Muscle of back (tissue), 13 donors: ENCODE results near the gene GPR162. TPM values are rescaled to one million over a fixed set of nuclear protein-coding genes. Genes with fewer than 3 reads are reported as not detected.
A peak's percentile ranks its signal among the peaks of the same experiment; 100 is the strongest.

Experiments used
- DNase-seq, 3 donors: peaks; one replicate each; pipeline versions ENCODE4 v3.0.0 to v3.0.0-alpha.2; 2013
- long read RNA-seq, 9 donors: transcript quantifications; one replicate each; lab custom pipeline, GENCODE V29; 2026
- polyA plus RNA-seq, 10 donors: library from polyadenylated mRNA; unstranded; fragments of 120-200 nt; gene quantifications; one replicate each; pipeline ENCODE4 v1.2.1, GENCODE V29; 2013; ENCODE audit not compliant: insufficient read length in 10 of 10

Gene GPR162, protein sequence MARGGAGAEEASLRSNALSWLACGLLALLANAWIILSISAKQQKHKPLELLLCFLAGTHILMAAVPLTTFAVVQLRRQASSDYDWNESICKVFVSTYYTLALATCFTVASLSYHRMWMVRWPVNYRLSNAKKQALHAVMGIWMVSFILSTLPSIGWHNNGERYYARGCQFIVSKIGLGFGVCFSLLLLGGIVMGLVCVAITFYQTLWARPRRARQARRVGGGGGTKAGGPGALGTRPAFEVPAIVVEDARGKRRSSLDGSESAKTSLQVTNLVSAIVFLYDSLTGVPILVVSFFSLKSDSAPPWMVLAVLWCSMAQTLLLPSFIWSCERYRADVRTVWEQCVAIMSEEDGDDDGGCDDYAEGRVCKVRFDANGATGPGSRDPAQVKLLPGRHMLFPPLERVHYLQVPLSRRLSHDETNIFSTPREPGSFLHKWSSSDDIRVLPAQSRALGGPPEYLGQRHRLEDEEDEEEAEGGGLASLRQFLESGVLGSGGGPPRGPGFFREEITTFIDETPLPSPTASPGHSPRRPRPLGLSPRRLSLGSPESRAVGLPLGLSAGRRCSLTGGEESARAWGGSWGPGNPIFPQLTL
- polyA plus RNA-seq: 10 to 100 TPM; 15.3 to 27.6 (median 17.9) TPM
- long read RNA-seq, donor 1, partial matches to known transcripts: 0 of 4 reads
- long read RNA-seq, donor 1, other reads (novel, unspliced or antisense): 0 of 4 reads
- long read RNA-seq, donor 2: 0 reads
- long read RNA-seq, donor 3: 0 reads
- long read RNA-seq, donor 4, partial matches to known transcripts: 0 of 1 reads
- long read RNA-seq, donor 4, other reads (novel, unspliced or antisense): 0 of 1 reads
- long read RNA-seq, donor 5, partial matches to known transcripts: 0 of 1 reads
- long read RNA-seq, donor 5, other reads (novel, unspliced or antisense): 0 of 1 reads
- long read RNA-seq, donor 6, partial matches to known transcripts: 0 of 2 reads
- long read RNA-seq, donor 6, other reads (novel, unspliced or antisense): 0 of 2 reads
- long read RNA-seq, donor 7, partial matches to known transcripts: 0 of 3 reads
- long read RNA-seq, donor 7, other reads (novel, unspliced or antisense): 0 of 3 reads
- long read RNA-seq, donor 8, partial matches to known transcripts: 0 of 1 reads
- long read RNA-seq, donor 8, other reads (novel, unspliced or antisense): 0 of 1 reads
- long read RNA-seq, donor 9: 0 reads

DNA sequence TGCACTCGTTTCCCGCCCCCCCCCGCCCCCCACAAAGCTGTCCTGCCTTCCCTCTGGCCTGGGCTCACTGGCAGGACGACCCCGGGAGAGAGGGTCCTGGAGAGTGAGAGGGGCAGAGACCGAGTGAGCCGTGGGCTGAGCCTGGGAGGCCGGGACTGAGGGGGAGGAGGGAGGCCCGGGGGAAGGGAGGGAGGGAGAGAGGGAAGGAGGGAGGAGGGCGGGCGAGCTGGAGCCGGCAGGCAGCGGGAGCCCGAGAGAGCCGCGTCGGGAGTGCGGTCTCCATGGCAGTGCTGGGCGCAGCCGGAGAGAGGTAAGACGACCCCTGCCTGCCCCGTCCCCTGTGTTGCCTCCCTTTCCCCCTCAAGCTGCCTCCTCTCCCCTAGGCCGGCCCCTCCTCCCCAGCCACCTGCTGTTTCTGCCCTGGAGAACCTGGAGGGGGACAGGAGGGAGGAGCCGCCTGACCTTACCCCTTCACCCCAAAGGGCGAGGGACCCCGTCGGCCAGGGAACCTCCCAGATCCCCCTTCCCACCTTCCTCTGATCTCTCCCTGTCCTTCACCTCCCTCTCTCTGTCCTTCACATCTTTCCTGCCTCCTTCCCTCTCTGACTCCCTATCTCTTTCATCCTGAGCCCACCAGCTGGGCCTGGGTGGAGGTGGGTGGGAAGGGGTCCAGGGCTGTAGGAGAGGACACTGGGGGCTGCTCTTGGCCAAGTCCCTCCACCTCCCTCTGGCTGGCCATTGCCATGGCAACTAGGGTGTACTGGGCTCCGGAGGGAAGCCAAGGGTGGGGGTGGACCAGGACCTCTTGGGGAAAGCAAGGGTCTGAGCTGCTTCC lies at the start of gene GPR162:
TSS of gene GPR162 (plus strand) at position 231 of the 835 bp plus-strand sequence. CDS start 2,078 bp downstream, outside the sequence.
- peak in 2 of 3 donors; percentile 78 to 93 for DNase-seq

DNA sequence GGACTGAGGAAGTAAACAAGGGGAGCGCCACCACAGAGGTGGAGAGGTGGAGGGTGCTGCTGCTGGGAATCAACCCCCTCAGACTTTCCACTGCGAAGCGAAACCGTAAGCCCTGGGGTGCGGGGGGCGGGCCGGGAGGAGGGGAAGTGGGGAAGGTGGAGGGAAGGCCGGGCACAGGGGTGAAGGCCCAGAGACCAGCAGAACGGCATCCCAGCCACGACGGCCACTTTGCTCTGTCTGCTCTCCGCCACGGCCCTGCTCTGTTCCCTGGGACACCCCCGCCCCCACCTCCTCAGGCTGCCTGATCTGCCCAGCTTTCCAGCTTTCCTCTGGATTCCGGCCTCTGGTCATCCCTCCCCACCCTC lies 49.3 kb upstream of the GPR162 start, which contains the start of gene LAG3:
TSS of gene LAG3 (plus strand) at position 190 of the 365 bp plus-strand sequence. CDS start 333 bp downstream, outside the sequence.
- no peak for DNase-seq

DNA sequence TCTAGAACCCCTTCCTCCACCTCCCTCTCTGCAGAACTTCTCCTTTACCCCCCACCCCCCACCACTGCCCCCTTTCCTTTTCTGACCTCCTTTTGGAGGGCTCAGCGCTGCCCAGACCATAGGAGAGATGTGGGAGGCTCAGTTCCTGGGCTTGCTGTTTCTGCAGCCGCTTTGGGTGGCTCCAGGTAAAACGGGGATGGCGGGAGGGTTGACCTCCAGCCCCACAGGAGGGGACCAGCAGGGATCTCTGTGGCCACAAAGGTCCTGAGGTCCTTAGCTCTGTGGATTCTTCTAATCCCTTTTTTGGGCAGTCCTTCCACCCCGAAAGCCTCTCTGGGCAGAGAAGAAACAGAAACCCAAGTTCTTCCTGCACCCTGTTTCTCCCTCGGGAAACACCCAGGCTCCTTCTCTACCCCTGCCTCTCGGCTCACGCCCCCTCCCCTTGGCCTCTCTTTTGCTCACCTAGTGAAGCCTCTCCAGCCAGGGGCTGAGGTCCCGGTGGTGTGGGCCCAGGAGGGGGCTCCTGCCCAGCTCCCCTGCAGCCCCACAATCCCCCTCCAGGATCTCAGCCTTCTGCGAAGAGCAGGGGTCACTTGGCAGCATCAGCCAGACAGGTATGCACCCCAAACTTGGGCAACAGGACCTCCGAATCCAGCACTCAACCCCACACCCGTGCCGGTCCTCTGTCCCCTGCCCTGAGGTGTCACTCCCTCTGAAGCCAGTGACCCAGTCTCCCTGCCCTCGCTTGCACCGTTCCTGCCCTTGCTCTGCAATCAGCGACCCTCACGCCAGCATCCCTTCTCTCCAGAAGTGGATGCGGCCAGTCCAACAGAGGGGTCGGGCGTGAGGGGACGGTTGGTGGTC lies 48.7 kb upstream of the GPR162 start:
- no peak for DNase-seq

DNA sequence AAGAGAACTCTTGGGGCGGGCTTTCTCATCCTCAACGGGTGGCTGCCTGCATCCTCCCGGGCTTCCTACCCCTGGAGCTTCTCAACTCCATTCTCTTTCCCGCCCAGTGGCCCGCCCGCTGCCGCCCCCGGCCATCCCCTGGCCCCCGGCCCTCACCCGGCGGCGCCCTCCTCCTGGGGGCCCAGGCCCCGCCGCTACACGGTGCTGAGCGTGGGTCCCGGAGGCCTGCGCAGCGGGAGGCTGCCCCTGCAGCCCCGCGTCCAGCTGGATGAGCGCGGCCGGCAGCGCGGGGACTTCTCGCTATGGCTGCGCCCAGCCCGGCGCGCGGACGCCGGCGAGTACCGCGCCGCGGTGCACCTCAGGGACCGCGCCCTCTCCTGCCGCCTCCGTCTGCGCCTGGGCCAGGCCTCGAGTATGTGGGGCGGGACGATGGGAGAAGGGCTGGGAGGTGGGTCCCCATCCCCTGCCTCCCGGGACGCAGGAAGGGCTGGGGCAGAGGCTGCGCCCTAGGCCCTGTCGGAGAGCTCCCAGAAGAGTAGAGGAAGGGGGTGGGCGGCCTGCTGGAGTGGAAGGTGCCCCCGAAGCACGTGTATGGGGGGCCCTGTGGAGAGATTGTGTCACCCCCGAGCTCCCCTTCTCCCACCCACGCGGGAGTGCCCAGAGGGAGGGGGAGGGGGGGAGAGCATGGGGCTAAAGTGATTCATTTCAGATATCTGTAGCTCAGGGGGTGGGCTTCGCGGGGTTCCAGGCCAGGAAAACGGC lies 47.9 kb upstream of the GPR162 start:
- DNase-seq: peak in 1 of 3 donors; percentile 39

DNA sequence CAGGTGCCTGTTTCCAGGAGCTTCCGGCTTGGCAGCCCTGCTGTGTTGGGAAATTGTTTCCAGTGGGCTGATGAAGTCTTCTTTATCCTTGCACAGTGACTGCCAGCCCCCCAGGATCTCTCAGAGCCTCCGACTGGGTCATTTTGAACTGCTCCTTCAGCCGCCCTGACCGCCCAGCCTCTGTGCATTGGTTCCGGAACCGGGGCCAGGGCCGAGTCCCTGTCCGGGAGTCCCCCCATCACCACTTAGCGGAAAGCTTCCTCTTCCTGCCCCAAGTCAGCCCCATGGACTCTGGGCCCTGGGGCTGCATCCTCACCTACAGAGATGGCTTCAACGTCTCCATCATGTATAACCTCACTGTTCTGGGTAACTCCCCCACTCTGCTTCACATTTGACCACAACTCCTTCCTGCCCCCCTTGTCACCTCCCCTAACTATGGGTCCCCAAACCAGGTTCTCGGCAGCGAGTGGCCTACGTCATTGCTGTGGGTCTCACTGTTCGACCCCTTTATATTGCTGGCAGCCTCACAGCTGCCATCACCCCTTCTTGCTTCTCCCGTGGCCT lies 47.0 kb upstream of the GPR162 start:
- DNase-seq: no peak

DNA sequence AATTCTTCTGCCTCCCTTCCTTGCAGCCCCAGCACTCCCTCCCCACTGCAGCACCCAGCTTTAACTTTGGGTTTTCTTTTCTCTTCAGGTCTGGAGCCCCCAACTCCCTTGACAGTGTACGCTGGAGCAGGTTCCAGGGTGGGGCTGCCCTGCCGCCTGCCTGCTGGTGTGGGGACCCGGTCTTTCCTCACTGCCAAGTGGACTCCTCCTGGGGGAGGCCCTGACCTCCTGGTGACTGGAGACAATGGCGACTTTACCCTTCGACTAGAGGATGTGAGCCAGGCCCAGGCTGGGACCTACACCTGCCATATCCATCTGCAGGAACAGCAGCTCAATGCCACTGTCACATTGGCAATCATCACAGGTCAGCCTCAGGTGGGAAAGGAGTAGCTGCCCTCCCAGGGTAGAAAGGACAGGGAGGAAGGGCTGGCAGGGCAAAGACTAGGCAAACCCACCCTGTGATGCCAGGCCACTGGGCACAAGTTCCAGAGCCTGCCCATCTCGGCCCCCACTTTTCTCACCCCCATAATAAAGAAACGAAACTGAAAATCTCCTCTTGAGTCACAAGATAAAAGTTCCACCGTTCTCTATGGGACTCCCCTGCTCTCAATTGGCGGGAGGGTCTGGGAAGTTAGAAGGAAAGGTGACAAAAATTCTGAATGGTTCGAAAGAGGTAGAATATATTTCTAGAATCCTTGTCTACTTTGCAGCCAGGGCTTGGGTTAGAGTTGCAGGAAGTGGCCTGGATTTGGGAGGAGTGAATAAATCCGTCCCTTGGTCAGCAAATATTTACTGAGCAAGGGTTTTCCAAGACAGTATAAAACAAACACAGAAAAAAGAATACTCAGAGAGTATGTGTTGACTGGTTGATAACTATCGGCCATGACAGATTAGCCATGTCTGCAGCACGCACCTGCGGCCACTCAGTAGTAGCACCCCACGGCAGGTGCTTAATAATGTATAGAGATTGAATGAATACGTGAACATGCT lies 46.1 kb upstream of the GPR162 start:
- no peak for DNase-seq

DNA sequence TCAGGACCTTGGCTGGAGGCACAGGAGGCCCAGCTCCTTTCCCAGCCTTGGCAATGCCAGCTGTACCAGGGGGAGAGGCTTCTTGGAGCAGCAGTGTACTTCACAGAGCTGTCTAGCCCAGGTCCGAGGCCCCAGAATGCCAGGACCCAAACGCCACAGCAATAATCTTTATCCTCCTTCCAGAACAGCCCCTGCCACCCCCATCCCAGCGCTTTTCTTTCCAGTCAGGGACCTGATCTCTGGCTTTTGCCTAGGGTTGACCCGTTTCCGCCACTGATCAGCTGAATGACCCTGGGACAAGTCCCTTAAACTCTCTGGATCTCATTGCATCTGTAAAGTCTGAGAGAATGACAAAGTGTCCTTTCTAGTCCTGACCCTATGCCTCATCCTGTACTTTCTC lies 44.2 kb upstream of the GPR162 start:
- no peak for DNase-seq

DNA sequence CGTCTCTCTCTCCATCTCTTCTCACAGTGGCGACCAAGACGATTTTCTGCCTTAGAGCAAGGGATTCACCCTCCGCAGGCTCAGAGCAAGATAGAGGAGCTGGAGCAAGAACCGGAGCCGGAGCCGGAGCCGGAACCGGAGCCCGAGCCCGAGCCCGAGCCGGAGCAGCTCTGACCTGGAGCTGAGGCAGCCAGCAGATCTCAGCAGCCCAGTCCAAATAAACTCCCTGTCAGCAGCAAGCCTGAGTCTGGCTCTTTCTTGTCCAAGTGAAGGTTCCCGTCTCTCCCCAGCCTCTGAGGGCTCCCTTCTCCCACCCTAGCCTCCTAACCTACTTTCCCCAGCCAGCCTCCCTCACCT lies 43.4 kb upstream of the GPR162 start:
- no peak for DNase-seq

DNA sequence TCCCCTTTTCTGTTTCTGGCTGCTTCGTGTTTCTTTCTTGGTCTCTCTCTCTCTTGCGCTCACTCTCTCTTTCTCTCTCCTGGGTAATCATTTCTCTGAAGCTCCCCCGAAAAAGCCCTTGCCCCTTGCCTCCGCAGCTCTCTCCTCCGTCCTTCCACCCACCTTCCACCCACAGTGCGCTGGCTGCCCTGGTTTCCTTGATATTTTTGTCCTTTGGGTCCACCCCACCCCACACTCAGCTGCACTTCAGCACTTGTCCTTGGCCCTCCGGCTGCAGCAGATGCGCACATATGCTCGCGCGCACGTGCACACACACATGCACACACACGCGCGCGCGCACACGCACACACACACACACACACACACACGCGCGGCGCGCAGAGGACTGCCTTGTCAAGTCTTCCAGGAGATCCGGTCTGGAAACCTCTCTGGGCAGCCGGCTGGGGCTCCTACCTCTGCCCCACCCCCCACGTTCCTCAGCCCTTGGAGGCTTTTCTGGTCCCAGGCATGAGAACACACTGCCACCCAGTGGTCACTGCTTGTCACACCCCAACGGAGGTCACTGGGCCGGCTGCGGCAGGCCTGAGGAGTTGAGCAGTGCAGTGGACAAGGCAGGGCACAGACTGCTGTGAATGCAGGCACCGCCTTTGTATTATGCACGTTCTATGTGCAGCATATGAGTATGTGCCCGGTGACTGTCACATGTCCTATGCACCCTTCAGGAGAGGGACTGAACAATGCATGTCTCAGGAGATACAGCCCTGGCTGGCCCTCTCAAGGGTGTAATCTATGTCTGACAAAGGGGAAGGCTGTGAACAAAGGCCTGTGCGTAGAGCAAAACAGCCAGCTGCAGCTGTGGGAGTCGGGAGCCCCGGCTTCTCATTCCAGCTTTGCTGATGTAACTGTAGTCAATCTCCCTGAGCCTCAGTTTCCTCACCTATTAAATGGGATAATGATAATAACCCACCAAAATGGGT lies 42.8 kb upstream of the GPR162 start:
- DNase-seq: peak; percentile 94 to 97 (median 96)

DNA sequence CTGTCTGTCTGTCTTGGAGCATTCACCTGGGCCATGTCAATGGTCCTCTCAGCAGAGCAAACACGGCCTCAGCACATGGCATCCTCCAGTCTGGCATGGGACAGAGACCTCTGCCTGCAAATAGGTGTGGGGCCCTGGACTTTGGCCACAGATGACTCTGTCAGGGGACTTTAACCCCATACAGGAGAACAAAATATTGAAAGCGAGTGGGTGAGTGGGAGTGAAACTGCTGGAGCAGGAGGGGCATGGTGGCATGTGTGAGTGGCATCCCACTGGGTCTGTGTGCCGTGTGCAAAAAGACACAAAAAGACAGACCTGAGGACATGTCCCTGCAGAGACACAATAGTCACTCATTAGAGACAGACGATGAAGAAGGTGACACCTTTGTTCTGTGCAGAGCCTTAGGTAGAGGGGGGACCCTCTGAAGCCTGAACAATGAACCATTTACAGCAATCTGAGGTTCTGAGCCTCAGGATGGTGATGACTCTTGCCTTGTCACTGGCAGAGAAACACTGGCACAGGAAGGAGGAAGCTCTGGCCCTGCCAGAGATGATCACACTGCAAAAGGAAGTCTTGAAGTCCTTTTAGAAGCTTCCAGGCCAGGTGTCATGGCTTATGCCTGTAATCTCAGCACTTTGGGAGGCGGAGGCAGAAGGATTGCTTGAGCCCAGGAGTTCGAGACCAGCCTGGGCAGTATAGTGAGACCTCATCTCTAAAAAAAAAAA lies 41.8 kb upstream of the GPR162 start:
- DNase-seq: no peak

DNA sequence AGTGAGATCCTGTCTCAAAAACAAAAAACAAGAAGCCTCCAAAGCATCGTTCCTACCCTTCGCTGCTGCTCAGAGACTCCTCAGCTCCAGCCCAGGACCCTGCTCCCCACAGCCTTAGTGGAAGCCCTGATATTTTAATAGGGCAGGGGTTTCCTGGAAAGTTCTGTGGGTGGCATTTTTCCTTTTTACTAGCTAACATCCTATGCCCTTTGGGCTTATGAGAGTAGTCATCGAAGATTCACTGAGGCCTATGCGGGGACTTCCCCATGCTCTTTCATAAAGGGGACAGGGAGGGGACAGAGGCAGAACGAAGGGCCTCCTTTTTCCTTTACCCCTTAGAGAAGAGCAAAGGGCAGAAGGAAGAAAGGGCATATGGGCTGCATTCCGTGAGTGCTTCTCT lies 41.0 kb upstream of the GPR162 start:
- DNase-seq: no peak

DNA sequence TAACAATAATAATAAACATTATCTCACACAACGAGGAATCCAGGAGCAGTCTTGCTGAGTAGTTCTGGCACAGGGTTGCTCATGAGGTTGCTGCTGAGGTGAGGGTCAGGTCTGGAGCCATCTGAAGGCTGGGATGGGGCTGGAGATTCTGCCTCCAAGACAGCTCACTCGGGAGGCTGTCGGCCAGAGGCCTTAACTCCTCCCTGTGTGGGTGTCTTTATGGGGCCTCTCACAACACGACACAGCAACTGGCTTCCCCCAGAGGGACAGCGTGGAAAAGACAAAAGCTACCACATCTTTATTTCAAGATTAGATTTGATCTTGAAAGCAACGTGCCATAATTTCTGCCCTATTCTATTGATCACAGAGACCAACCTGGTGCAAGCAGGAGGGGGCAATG lies 39.5 kb upstream of the GPR162 start:
- DNase-seq: no peak

DNA sequence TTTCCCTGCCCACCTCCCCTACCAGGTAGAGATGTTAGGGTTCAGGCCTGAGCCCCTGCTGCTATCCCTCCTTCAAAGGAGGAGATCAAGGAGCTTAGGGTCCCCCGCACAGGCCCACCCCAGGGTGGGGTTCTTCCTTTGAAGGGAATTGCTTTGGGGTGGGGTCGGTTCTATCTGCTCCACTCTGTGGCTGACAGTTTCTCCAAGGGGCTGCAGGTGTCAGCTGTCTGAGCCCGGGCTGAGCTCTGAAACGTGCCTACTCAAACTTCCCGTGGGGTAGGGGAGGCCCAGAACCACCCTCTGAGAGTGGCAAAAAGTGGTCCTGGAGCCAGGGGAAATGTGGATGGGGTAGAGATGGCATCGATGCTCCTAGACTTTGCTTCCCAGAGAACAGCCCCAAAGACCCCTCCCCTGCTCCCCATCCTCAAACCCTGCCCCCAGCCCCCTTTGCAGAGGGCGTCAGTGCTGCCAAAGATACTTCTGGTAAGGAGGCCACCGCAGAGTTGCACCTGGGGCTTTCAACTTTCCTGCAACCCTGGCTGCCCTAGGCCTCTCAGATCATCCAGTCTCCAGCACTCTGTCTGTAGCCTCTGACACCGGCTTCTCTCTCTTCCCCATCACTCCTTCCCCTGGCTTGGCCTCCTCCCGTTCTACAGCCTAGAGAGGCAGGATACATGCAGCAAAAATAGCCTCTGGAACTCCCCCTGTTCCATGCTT lies 38.6 kb upstream of the GPR162 start:
- DNase-seq: no peak

DNA sequence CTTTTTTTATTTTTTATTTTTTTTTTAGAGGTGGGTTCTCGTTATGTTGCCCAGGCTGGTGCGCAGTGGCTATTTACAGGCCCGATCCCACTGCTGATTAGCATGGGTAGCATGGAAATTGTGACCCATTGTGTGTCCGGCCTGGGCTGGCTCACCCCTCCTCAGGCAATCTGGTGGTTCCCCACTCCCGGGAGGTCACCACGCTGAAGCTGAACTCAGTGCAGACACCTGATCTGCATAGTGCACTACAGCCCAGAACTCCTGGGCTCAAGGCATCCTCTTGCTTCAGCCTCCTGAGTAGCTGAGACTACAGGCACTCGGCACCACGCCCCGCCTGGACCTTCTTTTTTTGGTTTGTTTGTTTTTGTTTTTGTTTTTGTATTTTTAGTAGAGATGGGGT lies 37.8 kb upstream of the GPR162 start:
- DNase-seq: no peak

DNA sequence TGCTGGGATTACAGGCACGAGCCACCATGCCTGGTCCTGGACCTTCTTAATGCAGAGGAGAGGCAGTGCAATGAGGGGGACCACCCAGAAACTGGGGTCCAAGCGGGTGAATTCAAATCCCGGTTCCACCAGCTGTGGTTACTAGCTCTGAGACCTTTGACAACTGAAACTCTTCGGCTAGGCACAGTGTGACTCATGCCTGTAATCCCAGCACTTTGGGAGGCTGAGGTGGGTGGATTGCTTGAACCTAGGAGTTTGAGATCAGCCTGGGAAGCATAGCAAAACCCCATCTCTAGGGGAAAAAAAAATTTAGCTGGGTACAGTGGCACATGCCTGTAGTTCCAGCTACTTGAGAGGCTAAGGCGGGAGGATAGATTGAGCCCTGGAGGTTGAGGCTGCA lies 37.3 kb upstream of the GPR162 start:
- DNase-seq: no peak
